Stimulated activated CD4-positive, alpha-beta T cell treated with anti-CD3 and anti-CD28 coated beads, Interleukin-12 subunit alpha, Interleukin-12 subunit beta, amount 100 ng/mL, for 24 hours (primary cell): ENCODE measurements around the gene OR10W1.

Source experiments
- DNase-seq, 2 experiments: peaks; one replicate each; pipeline ENCODE4 v3.0.0-alpha.2; 2020; ENCODE audit warnings: low read depth in 2 of 2

The OR10W1 gene, protein sequence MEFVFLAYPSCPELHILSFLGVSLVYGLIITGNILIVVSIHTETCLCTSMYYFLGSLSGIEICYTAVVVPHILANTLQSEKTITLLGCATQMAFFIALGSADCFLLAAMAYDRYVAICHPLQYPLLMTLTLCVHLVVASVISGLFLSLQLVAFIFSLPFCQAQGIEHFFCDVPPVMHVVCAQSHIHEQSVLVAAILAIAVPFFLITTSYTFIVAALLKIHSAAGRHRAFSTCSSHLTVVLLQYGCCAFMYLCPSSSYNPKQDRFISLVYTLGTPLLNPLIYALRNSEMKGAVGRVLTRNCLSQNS

GRCh38 chr11:58268142-58268541 is at the start of gene OR10W1:
Gene OR10W1 (minus strand): TSS chr11:58268260. CDS start chr11:58267858, 402 bp downstream.
- no peak for DNase-seq

DNA sequence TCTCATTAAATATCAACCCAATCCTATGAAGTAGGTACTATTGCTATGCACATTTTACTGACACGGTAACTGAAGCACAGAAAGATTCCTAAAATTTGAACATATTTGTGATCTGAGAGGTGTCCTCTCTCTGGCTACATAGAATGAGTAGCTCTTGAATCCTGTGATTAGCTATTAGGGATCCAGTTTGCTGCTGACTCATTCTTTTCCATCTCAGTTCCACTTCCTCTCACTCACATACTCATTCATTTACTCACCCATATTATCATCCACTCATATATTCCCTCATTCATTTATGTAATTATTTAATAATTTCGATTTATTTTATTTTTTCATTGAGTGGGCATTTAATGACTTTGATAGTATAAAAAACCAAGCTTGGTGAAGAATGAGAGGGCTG is 48.1 kb upstream of the OR10W1 start:
- no peak for DNase-seq

- DNase-seq = no peak
Measured at GRCh38 chr11:58301576-58301975, 33.5 kb upstream of the OR10W1 start.

DNA sequence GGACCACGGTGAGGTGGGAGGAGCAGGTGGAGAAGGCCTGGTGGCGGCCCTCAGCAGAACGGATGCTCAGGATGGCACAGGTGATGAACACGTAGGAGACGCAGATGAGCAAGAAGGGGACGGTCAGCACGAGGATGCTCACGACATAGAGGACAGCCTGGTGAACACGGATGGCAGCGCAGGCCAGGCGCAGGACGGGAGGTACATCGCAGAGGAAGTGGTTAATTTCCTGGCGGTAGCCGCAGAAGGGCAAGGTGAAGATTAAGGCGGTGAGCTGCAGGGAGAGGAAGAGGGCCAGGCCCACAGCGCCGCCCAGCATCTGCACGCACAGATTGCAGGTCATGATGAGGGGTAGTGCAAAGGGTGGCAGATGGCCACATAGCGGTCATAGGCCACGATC is 24.0 kb upstream of the OR10W1 start:
- no peak for DNase-seq

- no peak for DNase-seq
Measured at GRCh38 chr11:58289266-58289665, 21.2 kb upstream of the OR10W1 start.

GRCh38 chr11:58286249-58286648 is 18.2 kb upstream of the OR10W1 start:
- no peak for DNase-seq

DNA sequence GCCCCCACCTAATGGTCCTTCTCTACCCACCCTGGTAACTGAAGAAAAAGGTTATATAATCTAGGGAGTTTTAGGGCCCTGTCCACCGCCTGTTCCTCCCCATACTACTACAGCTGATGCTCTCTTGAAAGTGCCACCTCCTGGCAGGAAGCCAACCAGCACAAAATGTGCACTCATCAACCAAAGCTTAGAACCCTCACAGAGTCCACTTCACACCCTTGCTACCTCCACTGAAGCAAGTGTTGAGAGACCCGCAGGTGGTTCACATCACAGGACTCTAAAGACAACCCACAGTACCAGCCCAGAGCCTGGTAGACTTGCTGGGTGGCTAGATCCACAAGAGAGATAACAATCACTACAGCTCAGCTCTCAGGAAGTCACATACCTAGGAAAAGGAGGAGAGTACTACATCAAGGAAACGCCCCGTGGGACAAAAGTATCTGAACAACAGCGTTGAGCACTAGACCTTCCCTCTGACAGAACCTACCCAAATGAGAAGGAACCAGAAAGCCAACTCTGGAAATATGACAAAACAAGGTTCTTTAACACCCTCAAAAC is 17.5 kb upstream of the OR10W1 start:
- DNase-seq = no peak

DNA sequence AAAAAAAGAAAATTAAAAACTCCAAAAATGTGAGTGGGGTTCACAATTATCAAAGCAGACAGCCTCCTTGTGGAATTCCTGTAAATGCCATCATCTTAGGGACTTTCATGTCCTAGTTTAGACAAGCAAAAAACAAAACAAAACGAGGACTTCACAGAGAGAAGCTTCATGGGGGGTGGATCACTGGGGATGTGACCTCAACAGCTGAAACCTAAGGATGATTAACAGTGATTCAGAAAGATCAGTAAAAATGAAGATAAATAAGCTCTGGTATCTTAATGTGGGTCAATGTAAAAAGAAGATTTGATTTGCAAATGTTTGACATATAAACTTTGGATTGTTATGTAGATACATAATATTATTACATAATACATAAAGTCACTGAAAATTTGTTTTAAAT is 8.1 kb upstream of the OR10W1 start:
- DNase-seq = no peak

DNA sequence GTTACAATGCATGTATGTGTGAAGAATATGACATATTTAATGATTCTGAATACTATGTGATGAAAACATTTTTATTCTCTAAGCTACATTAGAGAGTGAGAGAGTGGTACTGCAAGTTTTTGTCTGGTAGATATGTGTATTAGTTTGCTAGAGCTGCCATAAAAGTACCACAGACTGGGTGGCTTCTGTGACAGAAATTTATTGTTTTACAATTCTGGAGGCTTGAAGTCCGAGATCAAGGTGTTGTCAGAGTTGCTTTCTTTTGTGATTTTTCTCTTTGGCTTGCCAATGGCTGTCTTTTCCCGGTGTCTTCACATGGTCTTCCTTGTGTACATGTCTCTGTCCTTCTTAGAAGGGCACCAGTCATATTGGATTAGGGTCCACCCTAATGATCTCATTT is 6.9 kb upstream of the OR10W1 start:
- DNase-seq = no peak

DNA sequence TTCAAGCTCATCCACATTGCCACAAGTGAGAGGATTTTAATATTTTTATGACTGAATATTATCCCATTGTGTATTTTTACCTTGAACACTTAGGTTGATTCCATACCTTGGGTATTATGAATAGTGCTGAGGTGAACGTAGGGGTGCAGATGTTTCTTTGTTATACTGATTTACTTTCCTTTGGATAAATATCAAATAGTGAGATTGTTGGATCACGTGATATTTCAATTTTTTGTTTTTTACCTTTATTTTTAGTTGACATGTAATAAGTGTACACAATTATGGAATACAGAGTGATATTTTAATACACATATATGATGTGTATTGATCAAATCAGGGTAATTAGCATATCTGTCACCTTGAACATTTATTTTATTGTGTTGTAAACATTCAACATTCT is 8.1 kb downstream of the OR10W1 start:
- no peak for DNase-seq

- DNase-seq = no peak
Measured at GRCh38 chr11:58254936-58255335, 13.1 kb downstream of the OR10W1 start.

DNA sequence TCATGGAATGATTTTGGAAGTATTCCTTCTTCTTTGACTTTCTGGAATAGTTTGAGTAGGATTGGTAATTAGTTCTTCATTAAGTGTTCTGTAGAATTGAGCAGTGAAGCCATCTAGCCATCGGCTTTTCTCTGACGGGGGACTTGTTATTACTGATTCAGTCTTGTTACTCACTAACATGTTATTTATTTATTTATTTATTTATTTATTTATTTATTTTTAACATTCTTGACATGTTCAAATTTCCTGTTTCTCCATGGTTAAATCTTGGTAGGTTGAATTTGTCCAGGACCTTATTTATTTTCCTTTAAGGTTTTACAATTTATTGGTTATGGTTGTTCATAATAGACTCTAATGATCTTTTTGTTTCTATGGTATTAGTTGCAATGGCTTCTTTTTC is 24.1 kb downstream of the OR10W1 start:
- DNase-seq = no peak

GRCh38 chr11:58227956-58228615 is 40.0 kb downstream of the OR10W1 start:
- DNase-seq = no peak

- no peak for DNase-seq
Measured at GRCh38 chr11:58222721-58223120, 45.3 kb downstream of the OR10W1 start.
